HTR-8/SVneo (cell line): ENCODE measurements around the gene TSC22D2.

ENCODE experiments used
- DNase-seq: peaks from one replicate; pipeline ENCODE4 v3.0.0; 2011; ENCODE audit warnings: low spot score, mixed read lengths; ENCODE audit not compliant: insufficient read length
- FAIRE-seq: peaks from 2 replicates; lab custom pipeline; 2011; peaks lifted over from hg19 to GRCh38; lab: Jason Lieb, UNC

The TSC22D2 gene

GRCh38 chr3:150410311-150411105 lies 2.4 kb downstream of the TSC22D2 start:
- DNase-seq (no peak), FAIRE-seq (no peak)

- no peak for DNase-seq
Measured at GRCh38 chr3:150411106-150411460, 3.0 kb downstream of the TSC22D2 start.

GRCh38 chr3:150411546-150411945 lies 3.4 kb downstream of the TSC22D2 start:
- DNase-seq (no peak), FAIRE-seq (no peak)

More at GRCh38 chr3:150411106-150411460, 3.0 kb downstream of the TSC22D2 start:
- no peak for FAIRE-seq

- no peak for DNase-seq
- no peak for FAIRE-seq
Measured at GRCh38 chr3:150411976-150412375, 3.9 kb downstream of the TSC22D2 start.

GRCh38 chr3:150412561-150413231 lies 4.6 kb downstream of the TSC22D2 start:
- no peak for FAIRE-seq
- DNase-seq = no peak

- FAIRE-seq (no peak), DNase-seq (no peak)
Measured at GRCh38 chr3:150414258-150414657, 6.2 kb downstream of the TSC22D2 start.

GRCh38 chr3:150414959-150415358 lies 6.9 kb downstream of the TSC22D2 start:
- FAIRE-seq (no peak), DNase-seq (no peak)

- FAIRE-seq = no peak
- no peak for DNase-seq
Measured at GRCh38 chr3:150419076-150419868, 11.2 kb downstream of the TSC22D2 start.

GRCh38 chr3:150419959-150420358 lies 11.9 kb downstream of the TSC22D2 start:
- DNase-seq (no peak), FAIRE-seq (no peak)

GRCh38 chr3:150421256-150421655 lies 13.2 kb downstream of the TSC22D2 start:
- no peak for FAIRE-seq

GRCh38 chr3:150421799-150422548 lies 13.9 kb downstream of the TSC22D2 start:
- DNase-seq (no peak), FAIRE-seq (no peak)

More at GRCh38 chr3:150421256-150421655, 13.2 kb downstream of the TSC22D2 start:
- no peak for DNase-seq

GRCh38 chr3:150422907-150423306 lies 14.8 kb downstream of the TSC22D2 start:
- DNase-seq (no peak), FAIRE-seq (no peak)

- FAIRE-seq (no peak), DNase-seq (no peak)
Measured at GRCh38 chr3:150423761-150424160, 15.7 kb downstream of the TSC22D2 start.

- no peak for DNase-seq
- no peak for FAIRE-seq
Measured at GRCh38 chr3:150426292-150426691, 18.2 kb downstream of the TSC22D2 start.

- no peak for DNase-seq
- FAIRE-seq = no peak
Measured at GRCh38 chr3:150428562-150428961, 20.5 kb downstream of the TSC22D2 start.

- DNase-seq (no peak), FAIRE-seq (no peak)
Measured at GRCh38 chr3:150429767-150430671, 21.9 kb downstream of the TSC22D2 start.

GRCh38 chr3:150433347-150433746 lies 25.2 kb downstream of the TSC22D2 start:
- DNase-seq = no peak
- no peak for FAIRE-seq

GRCh38 chr3:150434234-150434633 lies 26.1 kb downstream of the TSC22D2 start:
- DNase-seq (no peak), FAIRE-seq (no peak)

GRCh38 chr3:150436161-150436560 lies 28.1 kb downstream of the TSC22D2 start:
- FAIRE-seq (no peak), DNase-seq (no peak)
